Neutrophil (primary cell): Measurements from ENCODE around the gene CMKLR1.

Source experiments
- H3K27ac ChIP-seq: fragments of 200-600 bp; sonication (generic); 2 replicates; pipeline ENCODE4 v1.5.1; 2016; ENCODE audit warnings: mild to moderate bottlenecking, moderate library complexity
- H3K27me3 ChIP-seq: fragments of 200-600 bp; sonication (generic); 2 replicates; pipeline ENCODE4 v1.6.0; 2016; ENCODE audit warnings: mild to moderate bottlenecking
- H3K36me3 ChIP-seq: fragments of 200-600 bp; sonication (generic); 2 replicates; pipeline ENCODE4 v1.5.1; 2017
- H3K4me1 ChIP-seq, 2 experiments: fragments of 200-600 bp in 1 of 2; sonication (generic) in 1 of 2; 1 replicate in 1 of 2; 2 replicates in 1 of 2; pipeline versions ENCODE4 v1.5.1 to v1.6.1; 2013 to 2016; ENCODE audit warnings: low read depth in 1 of 2, low read length in 1 of 2, mild to moderate bottlenecking in 1 of 2, moderate library complexity in 1 of 2; ENCODE audit not compliant: control insufficient read depth in 1 of 2, insufficient read depth in 1 of 2
- H3K4me3 ChIP-seq, 2 experiments: fragments of 200-600 bp in 1 of 2; sonication (generic) in 1 of 2; 1 replicate in 1 of 2; 2 replicates in 1 of 2; pipeline ENCODE4 v1.5.1; 2013 to 2016; ENCODE audit warnings: low read depth in 1 of 2, low read length in 1 of 2, mild to moderate bottlenecking in 1 of 2, moderate library complexity in 1 of 2
- H3K9me3 ChIP-seq: fragments of 200-600 bp; sonication (generic); 2 replicates; pipeline ENCODE4 v1.5.1; 2016
- CTCF ChIP-seq: fragments of 200-600 bp; sonication (generic); IDR thresholded peaks from 2 replicates; pipeline ENCODE4 v1.5.1; 2016; ENCODE audit warnings: antibody characterized with exemption

CMKLR1 gene

DNA sequence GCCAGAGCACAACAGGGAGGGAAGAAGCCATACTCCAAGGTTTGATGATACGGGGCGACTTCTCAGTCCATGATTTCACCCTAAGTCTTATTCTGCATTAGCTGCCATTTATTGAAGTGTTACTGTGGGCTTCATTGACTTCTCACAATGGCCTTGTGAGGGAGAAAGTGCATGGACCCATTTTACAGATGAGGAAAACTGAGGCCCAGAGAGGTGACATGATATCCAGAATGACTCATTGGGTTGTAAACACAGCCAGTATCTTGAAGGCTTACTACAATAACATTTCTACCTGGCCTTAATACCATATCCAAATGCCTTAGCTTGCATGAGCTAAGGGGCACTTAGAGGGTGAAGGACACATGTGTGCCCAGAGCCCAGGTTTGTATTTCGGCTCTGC, 100.6 kb downstream of the CMKLR1 start:
- H3K4me1 ChIP-seq: no peaks in the 10 kb centered on the region
- no peak overlapping the region for H3K4me3 ChIP-seq
- H3K27ac ChIP-seq: no peak overlapping the region
- no peaks in the 10 kb centered on the region for H3K9me3 ChIP-seq
- no peak for TF ChIP-seq CTCF
- no peaks in the 10 kb centered on the region for H3K36me3 ChIP-seq
- peaks cover 12% of the 10 kb centered on the region for H3K27me3 ChIP-seq
